ENCODE data around the gene MAN2B1.

- TF ChIP-seq CTCF (conservative IDR thresholded peaks at IDR 0.05; ENCODE audit: low read length) = no peak
- no peak for TF ChIP-seq EZH2phosphoT487 (IDR thresholded peaks at IDR 0.05; ENCODE audit: borderline replicate concordance)
Observed at GRCh38 chr19:12680034-12680433, 13.5 kb upstream of the MAN2B1 start.
